Neural cell (in vitro differentiated cells): ENCODE data around the gene C3. TPM values are rescaled to one million over a fixed set of nuclear protein-coding genes. Genes with fewer than 3 reads are reported as not detected.

Experiments
- H2AFZ ChIP-seq: fragments of 200-600, 300-800 bp; sonication (generic), shearing (Covaris generic); 2 replicates; pipeline ENCODE4 v1.6.0; 2014; ENCODE audit warnings: low read depth, mild to moderate bottlenecking, antibody characterized with exemption, low read length, moderate library complexity
- H3F3A ChIP-seq: fragments of 200-600 bp; shearing (Covaris generic); 2 replicates; pipeline ENCODE4 v1.6.1; 2016; ENCODE audit warnings: mild to moderate bottlenecking, moderate library complexity, mixed read lengths, antibody characterized with exemption, low read length; ENCODE audit not compliant: insufficient read depth, poor library complexity, severe bottlenecking
- H3K27ac ChIP-seq: fragments of 200-600, 300-800 bp; sonication (generic), shearing (Covaris generic); 2 replicates; pipeline ENCODE4 v1.5.1; 2014; ENCODE audit warnings: mild to moderate bottlenecking, low read length, moderate library complexity
- H3K27me3 ChIP-seq: fragments of 300-800, 200-600 bp; sonication (generic), shearing (Covaris generic); 2 replicates; pipeline ENCODE4 v1.6.0; 2014; ENCODE audit warnings: mild to moderate bottlenecking, low read depth, low read length, moderate library complexity; ENCODE audit not compliant: insufficient read depth
- H3K36me3 ChIP-seq: fragments of 300-800, 200-600 bp; sonication (generic), shearing (Covaris generic); 2 replicates; pipeline ENCODE4 v1.5.1; 2014; ENCODE audit warnings: mild to moderate bottlenecking, antibody characterized with exemption, low read length, moderate library complexity; ENCODE audit not compliant: insufficient read depth
- H3K4me2 ChIP-seq: fragments of 300-800, 200-600 bp; sonication (generic), shearing (Covaris generic); 2 replicates; pipeline ENCODE4 v1.6.0; 2014; ENCODE audit warnings: mild to moderate bottlenecking, low read length
- H3K4me3 ChIP-seq: fragments of 300-800, 200-600 bp; sonication (generic), shearing (Covaris generic); 2 replicates; pipeline ENCODE4 v1.5.1; 2014; ENCODE audit warnings: mild to moderate bottlenecking, low read length, moderate library complexity
- H3K79me2 ChIP-seq: fragments of 200-600 bp; shearing (Covaris generic); replicated peaks from 2 replicates; pipeline ENCODE4 v1.6.0; 2014; ENCODE audit warnings: mild to moderate bottlenecking, low read length, moderate library complexity; ENCODE audit not compliant: insufficient read depth
- H3K9ac ChIP-seq: fragments of 300-800, 200-600 bp; sonication (generic), shearing (Covaris generic); 2 replicates; pipeline ENCODE4 v1.6.1; 2016; ENCODE audit warnings: mild to moderate bottlenecking, low read length, mixed read lengths
- H3K9me2 ChIP-seq: fragments of 200-600 bp; shearing (Covaris generic); 2 replicates; pipeline ENCODE4 v1.6.1; 2016; ENCODE audit warnings: mild to moderate bottlenecking, low read length, mixed read lengths; ENCODE audit not compliant: insufficient read depth
- H3K9me3 ChIP-seq: fragments of 200-600, 300-800 bp; sonication (generic), shearing (Covaris generic); 2 replicates; pipeline ENCODE4 v1.6.1; 2016; ENCODE audit warnings: mild to moderate bottlenecking, mixed run types, low read length, moderate library complexity, mixed read lengths
- H4K20me1 ChIP-seq: fragments of 200-600 bp; shearing (Covaris generic); 2 replicates; pipeline ENCODE4 v1.6.1; 2016; ENCODE audit warnings: mild to moderate bottlenecking, mixed run types; ENCODE audit not compliant: insufficient read depth
- EP300 ChIP-seq: fragments of 450-650 bp; conservative IDR thresholded peaks from 2 replicates; pipeline ENCODE4 v1.6.1; 2014; ENCODE audit warnings: antibody characterized with exemption, mild to moderate bottlenecking, moderate library complexity; ENCODE audit not compliant: poor library complexity, severe bottlenecking
- EZH2 ChIP-seq: fragments of 200-600, 300-800 bp; shearing (Covaris generic), sonication (generic); IDR thresholded peaks from 2 replicates; pipeline ENCODE4 v1.6.1; 2014; ENCODE audit warnings: antibody characterized with exemption, low read length, borderline replicate concordance, mild to moderate bottlenecking; ENCODE audit not compliant: insufficient read depth, poor library complexity, severe bottlenecking
- MXI1 ChIP-seq: fragments of 450-650 bp; conservative IDR thresholded peaks from 2 replicates; pipeline ENCODE4 v1.6.1; 2014; ENCODE audit warnings: antibody characterized with exemption, mild to moderate bottlenecking; ENCODE audit not compliant: poor library complexity, severe bottlenecking
- POLR2AphosphoS5 ChIP-seq: IDR thresholded peaks from 2 replicates; pipeline ENCODE4 v1.6.1; 2012
- RAD21 ChIP-seq: fragments of 450-650 bp; conservative IDR thresholded peaks from 2 replicates; pipeline ENCODE4 v1.6.1; 2014; ENCODE audit warnings: antibody characterized with exemption, mild to moderate bottlenecking, moderate library complexity
- SMC3 ChIP-seq: fragments of 450-650 bp; conservative IDR thresholded peaks from 2 replicates; pipeline ENCODE4 v1.6.1; 2014; ENCODE audit warnings: antibody characterized with exemption, mild to moderate bottlenecking, moderate library complexity; ENCODE audit not compliant: poor library complexity
- TAF1 ChIP-seq: IDR thresholded peaks from 2 replicates; pipeline ENCODE4 v1.6.1; 2012; ENCODE audit warnings: low read depth
- polyA plus RNA-seq: library from polyadenylated mRNA; depleted of rRNA; stranded (reverse); fragments of >200 nt; gene quantifications from 2 replicates; pipeline ENCODE4 v1.2.3, GENCODE V29; 2014
- TF ChIP-seq, protein P1 (sequence below): IDR thresholded peaks from 2 replicates; pipeline ENCODE4 v1.6.1; 2012; ENCODE audit warnings: borderline replicate concordance
- TF ChIP-seq, protein P2 (sequence below): fragments of 450-650 bp; IDR thresholded peaks from 2 replicates; pipeline ENCODE4 v1.5.1; 2014; ENCODE audit warnings: antibody characterized with exemption, mild to moderate bottlenecking, moderate library complexity; ENCODE audit not compliant: poor library complexity, severe bottlenecking

C3 gene
- polyA plus RNA-seq, 1 donor from 2014 or later: not detected

GRCh38 chr19:6729573-6730152, 9.2 kb upstream of the C3 start:
- no peak overlapping the region for H2AFZ ChIP-seq
- H3K9me3 ChIP-seq: no peaks in the 10 kb centered on the region
- no peaks in the 10 kb centered on the region for H3K79me2 ChIP-seq
- no peaks in the 10 kb centered on the region for H3K27me3 ChIP-seq
- H3K4me2 ChIP-seq: no peak overlapping the region
- no peak for TF ChIP-seq RAD21
- H3K9ac ChIP-seq: no peak overlapping the region
- no peaks in the 10 kb centered on the region for H4K20me1 ChIP-seq
- no peak overlapping the region for H3K27ac ChIP-seq
- no peaks in the 10 kb centered on the region for H3K9me2 ChIP-seq
- no peaks in the 10 kb centered on the region for H3K36me3 ChIP-seq
- no peak overlapping the region for H3K4me3 ChIP-seq
- H3F3A ChIP-seq: no peaks in the 10 kb centered on the region

GRCh38 chr19:6728346-6728745, 7.9 kb upstream of the C3 start:
- H3K27me3 ChIP-seq: no peaks in the 10 kb centered on the region
- no peaks in the 10 kb centered on the region for H4K20me1 ChIP-seq
- H3K9me2 ChIP-seq: no peaks in the 10 kb centered on the region
- H3K27ac ChIP-seq: no peak overlapping the region
- H3F3A ChIP-seq: no peaks in the 10 kb centered on the region
- TF ChIP-seq, protein P1, sequence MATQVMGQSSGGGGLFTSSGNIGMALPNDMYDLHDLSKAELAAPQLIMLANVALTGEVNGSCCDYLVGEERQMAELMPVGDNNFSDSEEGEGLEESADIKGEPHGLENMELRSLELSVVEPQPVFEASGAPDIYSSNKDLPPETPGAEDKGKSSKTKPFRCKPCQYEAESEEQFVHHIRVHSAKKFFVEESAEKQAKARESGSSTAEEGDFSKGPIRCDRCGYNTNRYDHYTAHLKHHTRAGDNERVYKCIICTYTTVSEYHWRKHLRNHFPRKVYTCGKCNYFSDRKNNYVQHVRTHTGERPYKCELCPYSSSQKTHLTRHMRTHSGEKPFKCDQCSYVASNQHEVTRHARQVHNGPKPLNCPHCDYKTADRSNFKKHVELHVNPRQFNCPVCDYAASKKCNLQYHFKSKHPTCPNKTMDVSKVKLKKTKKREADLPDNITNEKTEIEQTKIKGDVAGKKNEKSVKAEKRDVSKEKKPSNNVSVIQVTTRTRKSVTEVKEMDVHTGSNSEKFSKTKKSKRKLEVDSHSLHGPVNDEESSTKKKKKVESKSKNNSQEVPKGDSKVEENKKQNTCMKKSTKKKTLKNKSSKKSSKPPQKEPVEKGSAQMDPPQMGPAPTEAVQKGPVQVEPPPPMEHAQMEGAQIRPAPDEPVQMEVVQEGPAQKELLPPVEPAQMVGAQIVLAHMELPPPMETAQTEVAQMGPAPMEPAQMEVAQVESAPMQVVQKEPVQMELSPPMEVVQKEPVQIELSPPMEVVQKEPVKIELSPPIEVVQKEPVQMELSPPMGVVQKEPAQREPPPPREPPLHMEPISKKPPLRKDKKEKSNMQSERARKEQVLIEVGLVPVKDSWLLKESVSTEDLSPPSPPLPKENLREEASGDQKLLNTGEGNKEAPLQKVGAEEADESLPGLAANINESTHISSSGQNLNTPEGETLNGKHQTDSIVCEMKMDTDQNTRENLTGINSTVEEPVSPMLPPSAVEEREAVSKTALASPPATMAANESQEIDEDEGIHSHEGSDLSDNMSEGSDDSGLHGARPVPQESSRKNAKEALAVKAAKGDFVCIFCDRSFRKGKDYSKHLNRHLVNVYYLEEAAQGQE: no peak
- TF ChIP-seq POLR2AphosphoS5 (no peak), EZH2 (no peak), TAF1 (no peak), SMC3 (no peak), MXI1 (no peak), RAD21 (no peak), EP300 (no peak)
- TF ChIP-seq, protein P2, sequence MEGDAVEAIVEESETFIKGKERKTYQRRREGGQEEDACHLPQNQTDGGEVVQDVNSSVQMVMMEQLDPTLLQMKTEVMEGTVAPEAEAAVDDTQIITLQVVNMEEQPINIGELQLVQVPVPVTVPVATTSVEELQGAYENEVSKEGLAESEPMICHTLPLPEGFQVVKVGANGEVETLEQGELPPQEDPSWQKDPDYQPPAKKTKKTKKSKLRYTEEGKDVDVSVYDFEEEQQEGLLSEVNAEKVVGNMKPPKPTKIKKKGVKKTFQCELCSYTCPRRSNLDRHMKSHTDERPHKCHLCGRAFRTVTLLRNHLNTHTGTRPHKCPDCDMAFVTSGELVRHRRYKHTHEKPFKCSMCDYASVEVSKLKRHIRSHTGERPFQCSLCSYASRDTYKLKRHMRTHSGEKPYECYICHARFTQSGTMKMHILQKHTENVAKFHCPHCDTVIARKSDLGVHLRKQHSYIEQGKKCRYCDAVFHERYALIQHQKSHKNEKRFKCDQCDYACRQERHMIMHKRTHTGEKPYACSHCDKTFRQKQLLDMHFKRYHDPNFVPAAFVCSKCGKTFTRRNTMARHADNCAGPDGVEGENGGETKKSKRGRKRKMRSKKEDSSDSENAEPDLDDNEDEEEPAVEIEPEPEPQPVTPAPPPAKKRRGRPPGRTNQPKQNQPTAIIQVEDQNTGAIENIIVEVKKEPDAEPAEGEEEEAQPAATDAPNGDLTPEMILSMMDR: no peak
- no peaks in the 10 kb centered on the region for H3K36me3 ChIP-seq
- no peak overlapping the region for H3K9ac ChIP-seq
- H3K9me3 ChIP-seq: no peaks in the 10 kb centered on the region
- H3K4me3 ChIP-seq: no peak overlapping the region
- no peaks in the 10 kb centered on the region for H3K79me2 ChIP-seq
- no peak overlapping the region for H2AFZ ChIP-seq
- H3K4me2 ChIP-seq: no peak overlapping the region
